ENCODE measurements around the gene ZMYM4.

ZMYM4 gene

GRCh38 chr1:35264035-35264434 is 4.5 kb upstream of the ZMYM4 start:
- Histone ChIP-seq H3K9me3 (ENCODE audit: control insufficient read depth, insufficient read depth, low read length) (peaks cover 7% of the 10 kb centered on the region; the same call in 1 of the 2 replicates), H3F3A (ENCODE audit: control insufficient read depth, insufficient read depth) (0 out of 2 replicates have a peak, but pooled peaks cover 2% of the 10 kb centered on the region), H3K27ac (ENCODE audit: low read depth, low read length) (no peak overlapping the region), H3K9me2 (replicated peaks; ENCODE audit: control insufficient read depth, low read length) (no peaks in the 10 kb centered on the region), H3K4me1 (ENCODE audit: control insufficient read depth, low read length) (peaks cover 19% of the 10 kb centered on the region), H3K79me2 (ENCODE audit: control insufficient read depth, low read length) (peaks cover 8% of the 10 kb centered on the region), H3K27me3 (ENCODE audit: control insufficient read depth, low read length) (no peaks in the 10 kb centered on the region), H4K20me1 (ENCODE audit: control insufficient read depth, insufficient read depth, low read depth, low read length) (no peaks in the 10 kb centered on the region), H3K4me2 (ENCODE audit: low read length) (no peak overlapping the region), H3K36me3 (ENCODE audit: control insufficient read depth, low read length) (0 out of 2 replicates have a peak, but pooled peaks cover 3% of the 10 kb centered on the region), H3K4me3 (ENCODE audit: low read length) (no peak overlapping the region)
- no peak for TF ChIP-seq EZH2phosphoT487 (IDR thresholded peaks at IDR 0.05; ENCODE audit: borderline replicate concordance, low read length)
- TF ChIP-seq, protein P1, sequence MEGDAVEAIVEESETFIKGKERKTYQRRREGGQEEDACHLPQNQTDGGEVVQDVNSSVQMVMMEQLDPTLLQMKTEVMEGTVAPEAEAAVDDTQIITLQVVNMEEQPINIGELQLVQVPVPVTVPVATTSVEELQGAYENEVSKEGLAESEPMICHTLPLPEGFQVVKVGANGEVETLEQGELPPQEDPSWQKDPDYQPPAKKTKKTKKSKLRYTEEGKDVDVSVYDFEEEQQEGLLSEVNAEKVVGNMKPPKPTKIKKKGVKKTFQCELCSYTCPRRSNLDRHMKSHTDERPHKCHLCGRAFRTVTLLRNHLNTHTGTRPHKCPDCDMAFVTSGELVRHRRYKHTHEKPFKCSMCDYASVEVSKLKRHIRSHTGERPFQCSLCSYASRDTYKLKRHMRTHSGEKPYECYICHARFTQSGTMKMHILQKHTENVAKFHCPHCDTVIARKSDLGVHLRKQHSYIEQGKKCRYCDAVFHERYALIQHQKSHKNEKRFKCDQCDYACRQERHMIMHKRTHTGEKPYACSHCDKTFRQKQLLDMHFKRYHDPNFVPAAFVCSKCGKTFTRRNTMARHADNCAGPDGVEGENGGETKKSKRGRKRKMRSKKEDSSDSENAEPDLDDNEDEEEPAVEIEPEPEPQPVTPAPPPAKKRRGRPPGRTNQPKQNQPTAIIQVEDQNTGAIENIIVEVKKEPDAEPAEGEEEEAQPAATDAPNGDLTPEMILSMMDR (IDR thresholded peaks at IDR 0.05; ENCODE audit: low read depth, low read length, poor library complexity, severe bottlenecking) = no peak

DNA sequence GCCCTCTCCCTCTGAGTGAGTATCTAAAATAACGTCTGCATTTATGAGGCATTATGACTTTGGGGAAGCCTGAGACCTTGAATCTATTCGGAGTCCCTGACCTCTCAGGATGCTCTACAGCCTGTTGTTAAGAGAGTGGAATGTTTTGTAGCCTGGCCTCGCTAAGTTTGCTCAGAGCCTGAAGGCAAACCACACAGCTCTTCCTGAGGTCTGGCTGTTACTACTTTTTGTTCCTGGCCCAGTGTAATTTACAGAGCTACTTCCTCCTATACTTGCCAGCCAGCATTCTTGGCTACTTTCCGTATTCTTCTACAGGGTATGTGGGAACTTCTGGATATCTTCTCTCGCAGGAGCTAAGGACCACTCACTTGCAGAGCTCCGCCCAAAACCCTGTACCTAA is 3.6 kb upstream of the ZMYM4 start:
- no peaks in the 10 kb centered on the region for H3K9me2 ChIP-seq (replicated peaks; ENCODE audit: control insufficient read depth, low read length)
- no peak overlapping the region for H3K27ac ChIP-seq (ENCODE audit: low read depth, low read length)
- peaks cover 24% of the 10 kb centered on the region for H3K4me1 ChIP-seq (ENCODE audit: control insufficient read depth, low read length)
- no peaks in the 10 kb centered on the region for H4K20me1 ChIP-seq (ENCODE audit: control insufficient read depth, insufficient read depth, low read depth, low read length)
- 0 out of 2 replicates have a peak, but pooled peaks cover 2% of the 10 kb centered on the region for H3F3A ChIP-seq (ENCODE audit: control insufficient read depth, insufficient read depth)
- peaks cover 3% of the 10 kb centered on the region; the same call in 1 of the 2 replicates for H3K36me3 ChIP-seq (ENCODE audit: control insufficient read depth, low read length)
- H3K4me2 ChIP-seq (ENCODE audit: low read length) = no peak overlapping the region
- no peak overlapping the region for H3K4me3 ChIP-seq (ENCODE audit: low read length)
- H3K79me2 ChIP-seq (ENCODE audit: control insufficient read depth, low read length) = peaks cover 17% of the 10 kb centered on the region
- peaks cover 7% of the 10 kb centered on the region; the same call in 1 of the 2 replicates for H3K9me3 ChIP-seq (ENCODE audit: control insufficient read depth, insufficient read depth, low read length)
- no peaks in the 10 kb centered on the region for H3K27me3 ChIP-seq (ENCODE audit: control insufficient read depth, low read length)
- TF ChIP-seq, protein P1 (IDR thresholded peaks at IDR 0.05; ENCODE audit: low read depth, low read length, poor library complexity, severe bottlenecking) = no peak
- no peak for TF ChIP-seq EZH2phosphoT487 (IDR thresholded peaks at IDR 0.05; ENCODE audit: borderline replicate concordance, low read length)

DNA sequence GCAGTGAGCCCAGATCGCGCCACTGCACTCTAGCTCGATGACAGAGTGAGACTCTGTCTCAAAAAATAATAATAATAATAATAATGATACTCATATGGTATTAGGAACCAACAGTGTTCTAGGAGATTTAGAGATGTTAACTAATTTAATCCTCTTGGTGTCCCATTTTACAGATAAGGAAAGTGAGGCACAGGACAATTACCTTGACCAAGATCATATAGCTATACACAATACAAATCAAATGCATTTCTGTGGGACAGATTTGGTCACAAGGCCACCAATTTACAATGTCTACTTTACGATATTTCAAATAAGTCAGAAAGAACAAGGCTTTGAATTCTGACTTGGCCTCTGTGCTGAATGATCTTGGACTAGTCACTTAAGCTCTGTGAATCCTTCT is 2.2 kb upstream of the ZMYM4 start:
- H3K36me3 ChIP-seq (ENCODE audit: control insufficient read depth, low read length) = peaks cover 9% of the 10 kb centered on the region
- no peaks in the 10 kb centered on the region for H4K20me1 ChIP-seq (ENCODE audit: control insufficient read depth, insufficient read depth, low read depth, low read length)
- TF ChIP-seq EZH2phosphoT487 (IDR thresholded peaks at IDR 0.05; ENCODE audit: borderline replicate concordance, low read length) = no peak
- TF ChIP-seq, protein P1 (IDR thresholded peaks at IDR 0.05; ENCODE audit: low read depth, low read length, poor library complexity, severe bottlenecking) = no peak
- H3K9me2 ChIP-seq (replicated peaks; ENCODE audit: control insufficient read depth, low read length) = no peaks in the 10 kb centered on the region
- H3K27me3 ChIP-seq (ENCODE audit: control insufficient read depth, low read length) = no peaks in the 10 kb centered on the region
- no peak overlapping the region for H3K27ac ChIP-seq (ENCODE audit: low read depth, low read length)
- 0 out of 2 replicates have a peak, but pooled peaks cover 2% of the 10 kb centered on the region for H3F3A ChIP-seq (ENCODE audit: control insufficient read depth, insufficient read depth)
- peaks cover 33% of the 10 kb centered on the region for H3K4me1 ChIP-seq (ENCODE audit: control insufficient read depth, low read length)
- H3K79me2 ChIP-seq (ENCODE audit: control insufficient read depth, low read length) = peaks cover 31% of the 10 kb centered on the region
- no peak overlapping the region for H3K4me2 ChIP-seq (ENCODE audit: low read length)
- H3K9me3 ChIP-seq (ENCODE audit: control insufficient read depth, insufficient read depth, low read length) = peaks cover 7% of the 10 kb centered on the region; the same call in 1 of the 2 replicates
- no peak overlapping the region for H3K4me3 ChIP-seq (ENCODE audit: low read length)
